ENCODE data around the gene RERE.

Gene RERE

DNA sequence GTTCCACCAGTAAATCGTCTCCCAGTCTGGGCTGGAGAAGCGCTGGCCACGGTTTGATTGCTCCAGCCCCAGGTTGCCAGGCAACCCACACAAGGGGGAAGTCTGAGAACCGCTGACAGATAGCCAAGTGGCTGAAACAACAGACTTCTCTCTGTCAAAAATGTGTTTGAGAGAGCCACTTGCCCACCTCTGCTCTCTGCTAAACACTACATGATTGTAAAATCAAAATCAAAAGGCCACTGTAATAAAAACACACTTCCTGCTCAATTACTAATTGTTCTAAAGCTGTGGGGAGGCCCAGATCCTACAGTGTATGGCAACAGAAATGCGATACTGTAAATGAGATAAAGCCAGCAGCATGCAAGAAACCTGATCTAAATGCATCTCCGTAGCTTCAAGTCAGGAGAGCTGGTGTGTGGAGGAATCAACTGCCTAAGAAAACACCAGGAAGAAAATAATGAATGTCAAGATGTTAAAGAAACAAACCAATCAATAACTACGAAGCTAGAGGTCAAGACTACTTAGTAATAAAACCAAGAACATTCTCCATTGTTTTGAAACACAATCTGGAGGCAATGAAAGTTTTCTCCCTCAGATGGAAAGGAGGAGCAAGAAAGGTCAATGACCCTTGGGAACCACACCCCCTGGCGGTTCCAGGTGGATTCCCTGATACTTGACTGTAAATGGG is 378.3 kb downstream of the RERE start:
- TF ChIP-seq, protein P1, sequence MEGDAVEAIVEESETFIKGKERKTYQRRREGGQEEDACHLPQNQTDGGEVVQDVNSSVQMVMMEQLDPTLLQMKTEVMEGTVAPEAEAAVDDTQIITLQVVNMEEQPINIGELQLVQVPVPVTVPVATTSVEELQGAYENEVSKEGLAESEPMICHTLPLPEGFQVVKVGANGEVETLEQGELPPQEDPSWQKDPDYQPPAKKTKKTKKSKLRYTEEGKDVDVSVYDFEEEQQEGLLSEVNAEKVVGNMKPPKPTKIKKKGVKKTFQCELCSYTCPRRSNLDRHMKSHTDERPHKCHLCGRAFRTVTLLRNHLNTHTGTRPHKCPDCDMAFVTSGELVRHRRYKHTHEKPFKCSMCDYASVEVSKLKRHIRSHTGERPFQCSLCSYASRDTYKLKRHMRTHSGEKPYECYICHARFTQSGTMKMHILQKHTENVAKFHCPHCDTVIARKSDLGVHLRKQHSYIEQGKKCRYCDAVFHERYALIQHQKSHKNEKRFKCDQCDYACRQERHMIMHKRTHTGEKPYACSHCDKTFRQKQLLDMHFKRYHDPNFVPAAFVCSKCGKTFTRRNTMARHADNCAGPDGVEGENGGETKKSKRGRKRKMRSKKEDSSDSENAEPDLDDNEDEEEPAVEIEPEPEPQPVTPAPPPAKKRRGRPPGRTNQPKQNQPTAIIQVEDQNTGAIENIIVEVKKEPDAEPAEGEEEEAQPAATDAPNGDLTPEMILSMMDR (IDR thresholded peaks at IDR 0.05; ENCODE audit: low read depth, low read length) = no peak; the same call in 1 of the 2 replicates
- peak; percentile 74 for DNase-seq (ENCODE audit: extremely low read depth, low read depth)

DNA sequence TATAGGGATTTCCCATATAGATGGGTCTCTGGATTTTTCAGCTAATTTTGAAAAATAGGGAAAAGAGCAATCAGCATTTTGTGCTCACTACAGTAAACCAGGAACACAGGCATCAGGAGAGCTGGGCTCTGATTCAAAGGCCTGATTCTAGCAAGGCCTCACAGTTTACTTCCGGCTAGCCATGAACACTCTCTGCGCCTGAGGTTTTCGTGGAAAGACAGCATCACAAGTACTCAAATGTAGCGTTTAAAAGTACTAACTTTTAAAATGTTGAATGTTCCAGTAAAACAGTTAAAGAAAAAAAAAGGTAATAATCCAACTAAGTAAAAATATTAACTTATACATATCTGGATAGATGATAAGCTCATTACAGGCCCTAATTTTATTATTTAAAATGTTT is 379.0 kb downstream of the RERE start:
- DNase-seq (ENCODE audit: extremely low read depth, low read depth) = no peak
- TF ChIP-seq, protein P1 (IDR thresholded peaks at IDR 0.05; ENCODE audit: low read depth, low read length) = no peak

- TF ChIP-seq, protein P1 (IDR thresholded peaks at IDR 0.05; ENCODE audit: low read depth, low read length) = no peak
- no peak for DNase-seq (ENCODE audit: extremely low read depth, low read depth)
Observed at GRCh38 chr1:8437347-8437746, 380.1 kb downstream of the RERE start.

GRCh38 chr1:8435569-8436071 is 381.8 kb downstream of the RERE start:
- TF ChIP-seq, protein P1 (IDR thresholded peaks at IDR 0.05; ENCODE audit: low read depth, low read length) = no peak
- DNase-seq (ENCODE audit: extremely low read depth, low read depth) = no peak

- TF ChIP-seq, protein P1 (IDR thresholded peaks at IDR 0.05; ENCODE audit: low read depth, low read length) = no peak
- no peak for DNase-seq (ENCODE audit: extremely low read depth, low read depth)
Observed at GRCh38 chr1:8434101-8434500, 383.3 kb downstream of the RERE start.

- TF ChIP-seq, protein P1 (IDR thresholded peaks at IDR 0.05; ENCODE audit: low read depth, low read length) = no peak
Observed at GRCh38 chr1:8431784-8432183, 385.7 kb downstream of the RERE start.

DNA sequence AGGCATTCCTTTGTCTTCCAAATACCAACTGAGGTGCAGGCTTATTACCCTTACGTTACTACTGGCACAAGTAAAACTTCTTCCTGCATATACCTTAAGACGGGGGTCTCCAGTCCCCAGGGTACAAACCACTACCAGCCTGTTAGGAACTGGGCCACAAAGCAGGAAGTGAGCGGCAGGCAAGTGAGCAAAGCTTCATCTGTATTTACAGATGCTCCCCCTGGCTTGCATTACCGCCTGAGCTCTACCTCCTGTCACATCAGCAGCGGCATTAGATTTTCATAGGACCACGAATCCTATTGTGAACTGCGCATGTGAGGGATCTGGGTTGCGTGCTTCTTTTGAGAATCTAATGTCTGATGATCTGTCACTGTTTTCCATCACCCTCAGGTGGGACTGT is 386.4 kb downstream of the RERE start:
- DNase-seq (ENCODE audit: extremely low read depth, low read depth) = no peak
- TF ChIP-seq, protein P1 (IDR thresholded peaks at IDR 0.05; ENCODE audit: low read depth, low read length) = no peak

More at GRCh38 chr1:8431784-8432183, 385.7 kb downstream of the RERE start:
- no peak for DNase-seq (ENCODE audit: extremely low read depth, low read depth)
